Peyer's patch (tissue), 4 donors: ENCODE data around the gene GPR108.

Experiments
- CTCF ChIP-seq, 6 experiments: fragments of 450-650 bp in 4 of 6; fragments of 200-600 bp in 2 of 6; sonication (generic) in 1 of 6; IDR thresholded peaks; one replicate each; pipeline ENCODE4 v1.5.1; 2017 to 2019; ENCODE audit warnings: antibody characterized with exemption in 6 of 6, mild to moderate bottlenecking in 3 of 6, moderate library complexity in 1 of 6
- POLR2A ChIP-seq, 2 donors: fragments of 450-650 bp; IDR thresholded peaks; one replicate each; pipeline ENCODE4 v1.5.1; 2017; ENCODE audit warnings: antibody characterized with exemption in 2 of 2, mild to moderate bottlenecking in 2 of 2, moderate library complexity in 2 of 2

GRCh38 chr19:6739390-6739882, 2.1 kb upstream of the GPR108 start, which contains the start of gene TRIP10:
- peak; percentile 63 to 72 for TF ChIP-seq POLR2A (IDR thresholded peaks at IDR 0.05)
- TF ChIP-seq CTCF (IDR thresholded peaks at IDR 0.05), result no peak
